Skeletal muscle cell (primary cell): ENCODE data around the gene SH2D2A.

Source experiments
- DNase-seq: peaks from one replicate; pipeline ENCODE4 v3.0.0-alpha.2; 2010; ENCODE audit warnings: low read depth
- H3K4me3 ChIP-seq: 2 replicates; pipeline ENCODE4 v1.5.1; 2011; ENCODE audit warnings: low read depth, mild to moderate bottlenecking, control low read depth, low read length, moderate library complexity

SH2D2A gene

DNA sequence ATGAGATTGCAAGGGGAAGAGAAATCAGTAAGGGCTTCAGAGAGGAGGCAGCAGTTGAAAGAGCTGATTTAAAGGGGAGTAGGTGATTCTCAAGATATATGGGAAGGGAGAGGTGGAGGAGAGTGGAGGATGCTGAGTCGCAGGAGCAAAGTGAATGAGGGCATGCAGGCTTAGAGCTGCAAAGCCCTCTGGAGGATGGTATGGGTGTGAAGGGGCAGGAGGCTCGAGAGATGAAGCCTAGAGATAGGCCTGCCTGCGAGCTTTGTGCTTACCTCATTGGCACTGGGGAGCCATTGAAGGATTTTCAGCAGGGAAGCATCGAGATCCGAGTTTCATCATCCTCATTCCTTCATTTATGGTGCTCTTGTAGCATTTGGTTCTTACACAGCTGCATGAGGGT lies 15.8 kb upstream of the SH2D2A start:
- H3K4me3 ChIP-seq: no peak overlapping the region
- no peak for DNase-seq

- no peak for DNase-seq
- no peak overlapping the region for H3K4me3 ChIP-seq
Observed at GRCh38 chr1:156828400-156829124, 11.9 kb upstream of the SH2D2A start.

DNA sequence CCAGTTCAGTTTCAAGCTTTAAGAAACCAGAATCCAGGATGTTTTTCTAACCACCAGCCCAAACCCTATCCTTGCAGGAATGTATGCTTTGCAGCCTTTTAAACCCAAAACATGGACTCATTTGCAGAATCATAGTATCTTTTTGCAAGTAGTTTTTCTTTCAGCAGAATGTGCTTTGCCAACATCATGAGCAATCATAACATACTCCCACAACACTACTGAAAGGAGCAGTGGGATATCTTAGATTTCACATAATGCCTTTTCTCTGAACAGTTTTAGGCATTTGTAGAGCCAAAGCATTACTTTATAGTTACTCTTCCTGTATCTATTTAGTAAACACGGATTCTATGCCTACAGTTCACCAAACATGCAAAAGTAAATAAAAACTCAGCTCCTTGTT lies 10.0 kb upstream of the SH2D2A start:
- no peak for DNase-seq
- no peak overlapping the region for H3K4me3 ChIP-seq

- H3K4me3 ChIP-seq: no peak overlapping the region
- DNase-seq: no peak
Observed at GRCh38 chr1:156823210-156823790, 6.7 kb upstream of the SH2D2A start.

GRCh38 chr1:156822680-156823079 lies 6.0 kb upstream of the SH2D2A start:
- H3K4me3 ChIP-seq: no peak overlapping the region
- DNase-seq: no peak

DNA sequence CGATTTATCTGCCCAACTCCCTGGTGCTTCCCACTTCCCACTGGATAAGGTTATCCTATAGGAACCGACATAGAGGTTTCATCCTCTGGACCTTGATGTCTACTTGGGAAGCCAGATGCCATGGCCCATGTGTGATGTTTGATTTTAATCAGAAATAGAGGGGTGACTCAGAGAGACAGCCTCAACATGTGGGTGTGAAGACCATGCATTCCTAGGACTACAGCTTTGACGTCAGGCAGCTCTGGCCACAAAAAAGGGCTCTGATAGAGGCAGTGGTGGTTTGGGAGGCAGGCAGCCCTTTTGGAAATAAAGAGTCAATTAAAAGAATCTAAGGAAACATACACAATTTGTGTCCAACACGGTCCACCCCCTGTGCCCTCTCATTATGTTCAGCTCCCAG lies 5.2 kb upstream of the SH2D2A start:
- H3K4me3 ChIP-seq: no peak overlapping the region
- DNase-seq: peak; percentile 29

- DNase-seq: no peak
- H3K4me3 ChIP-seq: no peak overlapping the region
Observed at GRCh38 chr1:156815961-156816422, 656 bp downstream of the SH2D2A start.

DNA sequence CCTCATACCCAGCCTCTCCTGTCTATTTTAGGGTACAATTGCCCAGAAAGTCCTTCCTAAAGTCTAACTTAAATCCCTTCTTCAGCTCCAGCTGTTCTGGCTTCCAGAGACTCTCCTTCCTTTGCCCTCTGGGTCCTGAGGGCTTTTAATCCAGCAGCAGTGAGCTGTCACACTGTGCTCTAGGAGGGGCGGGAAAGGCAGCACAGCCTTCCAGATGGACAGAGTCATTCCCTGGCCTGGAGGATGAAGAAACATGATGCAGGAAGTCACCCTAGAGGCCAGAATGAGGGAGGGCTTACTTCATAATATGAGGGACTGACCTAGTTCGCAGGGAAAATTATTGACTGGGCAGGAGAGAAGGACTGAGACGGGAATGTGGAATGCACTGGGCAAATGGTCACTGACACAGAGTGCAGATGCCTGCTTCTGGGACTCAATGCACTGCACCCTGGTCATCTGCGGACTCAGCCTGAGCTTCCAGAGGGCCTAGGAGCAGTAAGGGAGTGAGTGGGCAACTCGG lies 1.3 kb downstream of the SH2D2A start:
- DNase-seq: peak; percentile 89
- H3K4me3 ChIP-seq: no peak overlapping the region

- H3K4me3 ChIP-seq: no peak overlapping the region
- no peak for DNase-seq
Observed at GRCh38 chr1:156814571-156815260, 1.9 kb downstream of the SH2D2A start.

DNA sequence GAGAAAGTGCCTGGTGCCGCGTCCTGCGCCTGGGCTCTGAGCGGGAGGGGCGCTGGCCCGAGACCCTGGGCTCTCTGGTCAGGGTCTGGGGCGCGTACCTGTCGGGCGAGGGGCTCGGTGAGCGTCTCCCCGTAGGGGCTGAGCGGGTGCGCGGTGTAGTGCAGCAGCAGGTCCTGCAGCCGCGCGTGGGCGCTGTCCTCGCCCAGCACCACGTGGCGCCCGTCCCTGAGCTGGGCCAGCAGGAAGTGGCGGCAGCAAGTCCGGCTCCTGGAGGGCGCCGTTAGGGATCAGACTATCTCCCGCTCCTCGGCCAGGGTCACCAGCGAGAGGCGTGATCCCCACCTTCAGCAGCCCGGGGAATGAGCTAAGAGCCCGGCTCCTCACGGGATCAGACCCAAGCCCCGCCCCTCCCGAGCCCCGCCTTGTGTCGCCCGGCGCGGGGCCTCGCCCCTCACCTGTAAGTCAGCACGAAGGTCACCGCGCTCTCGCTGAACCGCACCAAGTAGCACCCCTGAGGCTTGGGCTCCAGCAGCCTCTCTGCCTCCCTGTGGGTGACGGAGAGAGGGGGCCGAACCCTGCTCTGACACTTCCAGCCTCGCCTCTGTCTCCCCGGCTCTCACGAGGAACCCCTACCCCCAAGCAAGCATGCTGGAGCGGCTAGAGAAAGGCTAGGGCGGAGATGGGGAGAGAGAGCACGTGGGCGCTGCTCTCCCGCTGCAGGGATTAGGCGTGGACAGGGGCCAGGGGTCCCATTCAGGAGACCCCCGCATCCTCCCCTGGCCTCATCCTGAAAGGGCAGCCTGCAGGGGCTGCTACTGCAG lies 2.7 kb downstream of the SH2D2A start:
- no peak for DNase-seq
- H3K4me3 ChIP-seq: peak overlapping the region; percentile 32

DNA sequence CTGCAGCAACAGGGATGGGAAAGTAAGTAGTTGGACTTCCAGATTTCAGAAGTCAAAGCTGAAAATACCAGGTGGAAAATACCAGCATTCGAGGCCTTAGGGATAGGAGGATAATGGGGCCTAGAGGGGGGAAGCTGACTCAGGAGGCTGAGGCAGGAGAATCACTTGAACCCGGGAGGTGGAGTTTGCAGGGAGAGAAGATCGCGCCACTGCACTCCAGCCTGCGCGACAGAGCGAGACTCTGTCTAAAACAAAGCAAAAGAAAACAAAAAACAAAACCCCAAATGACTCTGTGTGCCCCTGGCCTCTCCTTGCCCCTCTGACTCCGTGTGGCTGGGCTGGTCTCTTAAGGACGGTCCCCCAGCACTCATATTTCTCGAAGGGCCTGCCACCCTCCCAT lies 3.4 kb downstream of the SH2D2A start:
- H3K4me3 ChIP-seq: peak overlapping the region; percentile 32
- DNase-seq: no peak

DNA sequence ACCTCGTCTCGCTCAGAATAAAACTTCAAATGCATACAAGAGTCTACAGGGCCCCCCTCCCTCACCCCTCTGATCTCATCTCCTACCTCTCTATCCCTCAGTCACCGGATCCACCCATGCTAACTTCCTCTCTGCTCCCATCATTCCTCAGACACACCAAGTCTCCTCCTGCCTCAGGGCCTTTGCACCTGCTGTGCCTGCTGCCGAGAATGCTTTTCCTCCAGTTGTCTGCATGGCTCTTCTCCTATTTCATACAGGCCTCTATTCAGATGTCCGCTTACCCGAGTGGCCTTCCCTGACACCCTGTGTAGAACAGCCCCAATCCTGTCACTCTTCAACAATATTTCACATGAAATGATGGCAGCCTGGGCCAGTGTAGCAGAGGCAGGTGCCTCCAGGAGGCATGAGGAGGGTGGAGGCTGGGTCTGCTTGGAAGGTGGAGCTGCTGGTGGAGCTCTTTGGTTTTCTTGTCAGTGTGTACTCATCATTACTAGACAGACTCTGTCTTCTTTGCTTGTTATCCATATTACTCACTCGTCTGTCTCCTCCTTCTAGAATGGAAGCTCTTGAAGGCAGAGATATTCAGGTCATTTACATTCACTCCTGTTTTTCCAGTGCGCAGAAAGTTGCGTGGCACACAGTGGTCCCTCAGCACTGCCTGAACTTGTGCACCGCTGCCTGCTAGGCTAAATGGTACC lies 4.2 kb downstream of the SH2D2A start:
- no peak for DNase-seq

GRCh38 chr1:156811168-156811567 lies 5.5 kb downstream of the SH2D2A start:
- no peak for DNase-seq
- no peak overlapping the region for H3K4me3 ChIP-seq

More for the DNA sequence above, 4.2 kb downstream of the SH2D2A start:
- H3K4me3 ChIP-seq: no peak overlapping the region

GRCh38 chr1:156809711-156810366 lies 6.8 kb downstream of the SH2D2A start:
- no peak for DNase-seq
- H3K4me3 ChIP-seq: no peak overlapping the region

DNA sequence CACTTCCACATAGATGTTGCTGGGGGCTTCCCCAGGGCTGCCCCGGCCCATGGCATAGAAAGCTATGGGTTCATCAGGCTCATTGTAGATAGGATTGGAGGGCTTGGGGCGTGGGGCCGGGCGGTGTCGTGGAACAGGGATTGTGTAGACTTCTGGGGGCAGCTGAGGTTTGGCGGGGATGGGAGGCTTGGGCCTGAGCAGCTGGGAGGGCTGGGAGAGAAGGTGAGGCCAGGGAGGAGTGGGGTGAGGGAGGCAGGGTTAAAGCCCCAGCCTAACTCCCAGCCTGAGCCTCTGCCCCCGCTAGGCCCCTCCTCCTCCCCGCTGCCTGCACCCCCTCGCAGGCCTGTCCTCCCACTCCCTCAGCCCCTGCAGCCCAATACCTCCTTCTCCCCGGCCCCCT lies 7.4 kb downstream of the SH2D2A start:
- no peak overlapping the region for H3K4me3 ChIP-seq
- no peak for DNase-seq

DNA sequence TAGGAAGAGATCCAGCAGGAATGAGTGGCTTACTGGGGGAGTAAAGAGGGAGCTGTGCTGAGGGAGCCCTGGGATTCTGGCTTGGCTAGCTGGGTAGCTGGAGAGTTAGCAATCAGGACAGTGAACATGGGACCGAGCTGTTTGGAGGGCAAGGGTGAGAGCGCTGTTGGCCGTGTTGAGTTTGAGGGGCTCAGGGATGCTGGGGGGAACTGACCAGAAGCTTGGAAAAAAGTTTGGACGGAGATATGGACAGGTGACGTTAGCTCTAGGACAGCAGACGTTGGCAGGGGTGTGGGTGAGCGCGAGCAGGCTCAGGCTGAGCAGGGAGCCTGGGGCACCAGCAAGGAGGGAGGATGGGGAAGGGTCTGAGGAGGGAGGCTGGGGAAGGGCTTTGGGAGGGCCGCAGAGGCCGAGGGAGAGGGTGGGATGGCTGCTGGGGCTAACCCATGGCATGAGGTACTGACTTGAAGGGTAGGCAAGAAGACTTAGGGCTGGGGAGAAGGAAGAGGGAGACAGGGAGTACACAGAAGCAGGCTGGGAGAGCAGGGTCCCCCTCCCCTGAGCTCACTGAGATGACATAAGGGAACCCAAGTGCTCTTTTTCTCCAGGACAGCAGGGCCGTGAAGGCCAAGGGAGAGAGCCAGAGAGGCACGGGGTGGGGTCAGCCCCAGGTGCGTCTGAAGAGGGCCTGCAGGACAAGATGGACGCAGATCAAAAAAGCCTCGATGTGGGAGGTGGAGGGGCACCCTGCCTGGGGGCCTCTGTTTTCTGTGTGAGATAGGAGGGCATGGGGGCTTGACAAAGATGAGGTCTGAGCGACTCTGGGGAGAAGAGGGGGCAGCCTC lies 8.2 kb downstream of the SH2D2A start:
- H3K4me3 ChIP-seq: no peak overlapping the region
- no peak for DNase-seq

- H3K4me3 ChIP-seq: no peak overlapping the region
- DNase-seq: no peak
Observed at GRCh38 chr1:156807627-156808026, 9.0 kb downstream of the SH2D2A start.
